HG03039 (cell line): ENCODE measurements around the gene FBRS.
"Not testable (repeated sequence)": the region's sequence is repeated elsewhere in the genome, so short reads cannot be mapped to it uniquely, and the experiment has no call there.

ENCODE experiments used
- ATAC-seq: cut with Tn5 transposase; IDR thresholded peaks from one replicate; pipeline ENCODE4 v1.9.1; 2021; ENCODE audit warnings: mild to moderate bottlenecking, moderate library complexity; ENCODE audit not compliant: unreplicated experiment

The FBRS gene

GRCh38 chr16:30663038-30663437 is 4.8 kb downstream of the FBRS start:
- ATAC-seq, result no peak

- ATAC-seq, result no peak
These were observed 5.6 kb downstream of the FBRS start for GRCh38 chr16:30663820-30664219.

- no peak for ATAC-seq
These were observed 6.4 kb downstream of the FBRS start for GRCh38 chr16:30664616-30665109.

- ATAC-seq, result no peak
These were observed 7.1 kb downstream of the FBRS start for GRCh38 chr16:30665155-30665829.

- no peak for ATAC-seq
These were observed 7.6 kb downstream of the FBRS start for GRCh38 chr16:30665830-30666190.

GRCh38 chr16:30666681-30667080 is 8.4 kb downstream of the FBRS start:
- no peak for ATAC-seq

GRCh38 chr16:30667361-30667905 is 9.2 kb downstream of the FBRS start:
- no peak for ATAC-seq

GRCh38 chr16:30668393-30668792 is 10.2 kb downstream of the FBRS start:
- ATAC-seq, result no peak

- no peak for ATAC-seq
These were observed 11.0 kb downstream of the FBRS start for GRCh38 chr16:30669026-30669902.

GRCh38 chr16:30669903-30670824 is 11.9 kb downstream of the FBRS start:
- no peak for ATAC-seq

- no peak for ATAC-seq
These were observed 16.9 kb downstream of the FBRS start for GRCh38 chr16:30675143-30675542.

- ATAC-seq, result no peak
These were observed 19.8 kb downstream of the FBRS start for GRCh38 chr16:30677931-30678585.

GRCh38 chr16:30678586-30678970 is 20.3 kb downstream of the FBRS start:
- no peak for ATAC-seq

- no peak for ATAC-seq
These were observed 22.1 kb downstream of the FBRS start for GRCh38 chr16:30680326-30680725.

GRCh38 chr16:30688701-30689100 is 30.5 kb downstream of the FBRS start:
- no peak for ATAC-seq

- no peak for ATAC-seq
These were observed 33.7 kb downstream of the FBRS start for GRCh38 chr16:30691907-30692306.

GRCh38 chr16:30692396-30693064 is 34.3 kb downstream of the FBRS start:
- no peak for ATAC-seq

- no peak for ATAC-seq
These were observed 36.9 kb downstream of the FBRS start for GRCh38 chr16:30694926-30695693.

- ATAC-seq, result not testable (repeated sequence)
These were observed 38.4 kb downstream of the FBRS start for GRCh38 chr16:30696646-30697045.
